ENCODE data around the gene PRKD2.
A peak's percentile ranks its signal among the peaks of the same experiment; 100 is the strongest.

Gene PRKD2

DNA sequence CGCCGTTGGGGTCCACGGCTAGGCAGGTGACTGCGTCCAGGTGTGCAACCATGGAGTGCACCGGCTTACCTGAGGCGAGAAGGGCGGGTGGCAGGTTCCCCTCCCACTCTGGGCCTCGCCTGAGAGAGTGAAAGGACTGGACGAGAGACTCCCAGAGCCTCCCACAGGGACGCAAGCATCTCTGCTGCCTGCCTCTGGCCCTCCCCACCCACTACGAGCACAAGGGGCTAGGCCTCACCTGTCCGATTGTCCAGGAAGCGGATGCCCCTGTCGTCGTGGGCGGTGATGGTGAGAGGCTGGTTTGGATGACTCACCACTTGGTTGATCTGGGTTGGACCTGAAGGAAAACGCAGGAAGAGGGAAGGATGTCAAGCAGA lies 5.1 kb upstream of the PRKD2 start:
- Mint-ChIP-seq H3K27ac (peak overlapping the region in 1 of 3 experiments; percentile 7), H3K27me3 (ENCODE audit: low read depth) (no peaks in the 10 kb centered on the region), H3K4me1 (peaks cover 12% of the 10 kb centered on the region), H3K36me3 (ENCODE audit: low read depth) (peaks cover 35% of the 10 kb centered on the region), H3K9me3 (no peaks in the 10 kb centered on the region), H3K4me3 (no peak overlapping the region)
- TF ChIP-seq, protein P1, sequence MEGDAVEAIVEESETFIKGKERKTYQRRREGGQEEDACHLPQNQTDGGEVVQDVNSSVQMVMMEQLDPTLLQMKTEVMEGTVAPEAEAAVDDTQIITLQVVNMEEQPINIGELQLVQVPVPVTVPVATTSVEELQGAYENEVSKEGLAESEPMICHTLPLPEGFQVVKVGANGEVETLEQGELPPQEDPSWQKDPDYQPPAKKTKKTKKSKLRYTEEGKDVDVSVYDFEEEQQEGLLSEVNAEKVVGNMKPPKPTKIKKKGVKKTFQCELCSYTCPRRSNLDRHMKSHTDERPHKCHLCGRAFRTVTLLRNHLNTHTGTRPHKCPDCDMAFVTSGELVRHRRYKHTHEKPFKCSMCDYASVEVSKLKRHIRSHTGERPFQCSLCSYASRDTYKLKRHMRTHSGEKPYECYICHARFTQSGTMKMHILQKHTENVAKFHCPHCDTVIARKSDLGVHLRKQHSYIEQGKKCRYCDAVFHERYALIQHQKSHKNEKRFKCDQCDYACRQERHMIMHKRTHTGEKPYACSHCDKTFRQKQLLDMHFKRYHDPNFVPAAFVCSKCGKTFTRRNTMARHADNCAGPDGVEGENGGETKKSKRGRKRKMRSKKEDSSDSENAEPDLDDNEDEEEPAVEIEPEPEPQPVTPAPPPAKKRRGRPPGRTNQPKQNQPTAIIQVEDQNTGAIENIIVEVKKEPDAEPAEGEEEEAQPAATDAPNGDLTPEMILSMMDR (IDR thresholded peaks at IDR 0.05; ENCODE audit: unreplicated experiment in 3 of 3): no peak

DNA sequence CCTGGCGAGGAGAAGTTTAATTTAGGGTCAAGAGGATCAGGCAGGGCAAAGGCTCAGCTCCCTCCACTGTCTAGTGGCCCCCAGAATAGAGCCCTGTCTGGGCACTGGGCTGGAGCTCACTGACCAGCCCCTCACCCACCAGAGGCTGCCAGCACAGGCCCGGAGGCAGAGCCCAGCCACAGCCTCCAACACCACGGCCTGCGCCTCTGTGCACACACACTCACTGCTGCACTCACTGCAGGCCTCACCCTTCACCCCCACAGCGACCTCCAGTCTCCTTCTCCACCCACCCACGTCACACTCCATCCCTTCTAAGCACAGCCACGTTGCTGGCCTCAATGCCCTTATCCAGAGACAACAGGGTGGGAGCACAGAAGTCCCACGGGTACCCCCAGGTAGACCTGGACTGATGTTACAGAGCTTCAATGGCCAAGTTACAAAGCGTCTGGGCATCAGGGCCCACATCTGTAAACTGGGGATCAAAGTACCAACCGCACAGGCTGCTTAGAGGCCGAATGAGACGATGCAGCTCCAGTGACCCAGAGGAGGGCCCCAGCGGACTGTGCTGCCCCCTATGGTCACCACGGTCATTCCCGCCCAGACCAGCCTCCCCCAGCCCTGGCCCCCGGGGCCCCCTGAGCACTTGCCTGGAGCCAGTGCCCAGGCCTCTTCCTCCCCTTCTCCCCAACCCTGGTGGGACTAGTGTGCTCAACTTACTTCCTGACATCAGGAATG lies 4.5 kb upstream of the PRKD2 start:
- Mint-ChIP-seq H3K9me3 (no peaks in the 10 kb centered on the region), H3K4me1 (peaks cover 12% of the 10 kb centered on the region), H3K27ac (no peak overlapping the region), H3K36me3 (ENCODE audit: low read depth) (peaks cover 31% of the 10 kb centered on the region), H3K4me3 (no peak overlapping the region), H3K27me3 (ENCODE audit: low read depth) (no peaks in the 10 kb centered on the region)
- TF ChIP-seq, protein P1 (IDR thresholded peaks at IDR 0.05; ENCODE audit: unreplicated experiment in 3 of 3): peak in 1 of 3 experiments; percentile 34

DNA sequence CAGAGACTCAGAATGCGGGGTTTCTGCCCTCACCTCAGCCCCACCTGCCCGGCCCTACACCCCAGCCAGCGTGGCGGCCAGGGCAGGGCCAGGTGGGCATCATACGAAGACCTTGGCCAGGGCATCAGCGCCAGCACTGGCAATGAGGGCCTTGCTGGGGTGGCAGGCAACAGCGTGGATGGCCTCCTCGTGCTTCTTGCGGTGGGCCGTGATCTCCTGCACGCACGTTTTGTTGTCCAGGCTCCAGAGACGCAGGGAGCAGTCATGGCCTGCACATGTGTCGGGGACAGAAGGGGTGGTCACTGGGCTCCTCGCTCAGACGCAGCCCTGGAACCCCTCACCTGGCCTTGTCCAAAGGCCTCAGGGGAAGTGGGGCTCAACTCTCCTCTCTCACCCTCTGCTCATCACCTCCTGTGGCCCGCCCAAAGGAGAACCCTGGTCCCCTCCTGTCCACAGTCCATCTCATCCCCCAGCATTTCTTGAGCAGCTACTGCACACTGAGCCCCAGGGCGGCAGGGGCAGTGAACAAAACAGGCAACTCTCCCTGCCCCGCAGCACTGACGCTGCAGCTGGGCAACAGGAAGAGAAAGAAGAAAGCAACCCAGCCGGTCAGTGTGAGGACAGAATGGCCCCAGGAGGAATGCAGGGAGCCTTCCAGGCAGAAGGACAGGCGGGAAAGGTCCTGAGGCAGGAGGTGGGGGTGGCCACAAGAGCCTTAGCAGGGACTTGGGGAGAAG lies 3.8 kb upstream of the PRKD2 start:
- H3K27me3 Mint-ChIP-seq (ENCODE audit: low read depth): no peaks in the 10 kb centered on the region
- peak overlapping the region in 1 of 3 experiments; percentile 34 for H3K4me3 Mint-ChIP-seq
- no peaks in the 10 kb centered on the region for H3K9me3 Mint-ChIP-seq
- H3K27ac Mint-ChIP-seq: peak overlapping the region in 1 of 3 experiments; percentile 57
- TF ChIP-seq, protein P1 (IDR thresholded peaks at IDR 0.05; ENCODE audit: unreplicated experiment in 3 of 3): no peak
- peaks cover 24% of the 10 kb centered on the region for H3K36me3 Mint-ChIP-seq (ENCODE audit: low read depth)
- peaks cover 5% of the 10 kb centered on the region for H3K4me1 Mint-ChIP-seq

DNA sequence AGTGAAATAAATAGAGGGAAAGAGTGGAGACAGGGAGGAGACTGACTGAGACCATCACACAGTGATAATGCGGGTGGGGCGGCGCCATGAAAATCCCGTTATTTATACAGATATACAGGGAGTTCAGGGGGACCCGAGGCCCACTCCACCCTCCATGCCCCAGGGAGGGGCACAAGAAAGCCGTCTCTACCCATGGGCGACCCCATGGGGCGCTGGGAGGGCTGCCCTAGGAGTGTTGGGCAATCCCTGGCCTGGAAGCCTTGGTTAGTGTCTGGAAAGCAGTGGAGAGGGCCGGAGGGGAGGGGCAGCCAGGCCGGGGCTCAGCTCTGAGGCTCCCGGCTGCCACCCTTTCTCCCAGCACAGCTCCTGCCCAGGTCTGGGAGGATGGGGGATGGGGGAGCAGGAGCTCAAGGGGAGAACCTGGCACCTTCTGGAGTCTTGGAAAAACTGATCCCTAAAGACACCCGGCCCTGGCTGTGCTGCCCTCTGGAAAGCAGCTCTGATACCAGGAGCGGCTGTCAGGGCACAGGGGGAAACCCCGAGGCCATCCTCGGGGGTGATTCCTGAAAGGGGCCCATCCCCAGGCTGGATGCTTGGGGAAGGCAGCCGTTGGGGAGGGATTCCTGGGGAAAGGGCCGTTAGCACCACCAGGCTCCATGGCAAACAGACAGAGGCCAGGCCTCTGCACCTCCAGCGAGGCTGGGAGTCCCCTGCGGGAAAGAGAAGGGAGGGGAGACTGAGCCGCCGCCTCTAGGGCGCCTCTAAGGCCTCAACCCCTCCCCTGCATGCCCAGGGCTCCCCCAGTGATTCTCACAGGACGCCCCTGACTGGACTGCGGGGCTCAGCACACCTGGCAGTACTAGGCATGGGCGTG lies 3.0 kb upstream of the PRKD2 start:
- peak overlapping the region in 1 of 3 experiments; percentile 42 for H3K27ac Mint-ChIP-seq
- no peaks in the 10 kb centered on the region for H3K27me3 Mint-ChIP-seq (ENCODE audit: low read depth)
- no peaks in the 10 kb centered on the region for H3K9me3 Mint-ChIP-seq
- H3K4me3 Mint-ChIP-seq: peak overlapping the region in 2 of 3 experiments; percentile 3 to 57
- H3K36me3 Mint-ChIP-seq (ENCODE audit: low read depth): peaks cover 21% of the 10 kb centered on the region
- peaks cover 9% of the 10 kb centered on the region for H3K4me1 Mint-ChIP-seq
- TF ChIP-seq, protein P1 (IDR thresholded peaks at IDR 0.05; ENCODE audit: unreplicated experiment in 3 of 3): no peak

DNA sequence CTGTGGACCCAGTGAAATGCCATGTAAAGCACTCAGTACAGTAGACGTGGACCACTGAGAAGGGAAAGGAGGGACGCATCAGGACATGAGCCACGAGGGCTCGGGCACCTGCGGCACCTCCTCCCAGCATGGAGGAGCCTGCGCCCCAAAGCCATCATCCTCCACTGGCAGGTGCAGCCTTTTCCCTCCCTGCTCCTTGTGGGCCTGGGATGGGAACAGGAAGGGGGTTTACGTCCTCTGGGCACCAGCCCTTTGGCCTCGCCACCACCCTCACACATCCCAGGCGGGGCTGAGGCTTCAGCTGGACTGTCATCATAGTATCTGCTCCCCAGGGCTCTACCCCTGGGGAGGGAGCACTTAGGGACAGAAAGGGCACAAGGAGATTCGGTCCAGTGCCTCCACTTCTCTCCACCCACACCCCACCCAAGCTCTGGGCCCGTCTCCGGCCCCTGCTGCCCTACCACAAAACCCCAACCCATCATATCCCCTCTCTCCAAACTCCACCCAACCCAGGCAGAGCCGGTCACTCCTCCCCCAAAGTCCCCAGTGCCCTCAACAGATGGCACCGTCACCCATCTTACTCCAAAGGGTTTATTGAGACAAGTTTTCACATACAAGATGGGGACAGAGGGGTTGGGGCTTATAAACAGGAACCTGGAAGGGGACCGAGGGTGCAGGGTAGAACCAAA lies 2.2 kb upstream of the PRKD2 start:
- H3K27me3 Mint-ChIP-seq (ENCODE audit: low read depth): no peaks in the 10 kb centered on the region
- H3K4me1 Mint-ChIP-seq: peaks cover 9% of the 10 kb centered on the region
- H3K9me3 Mint-ChIP-seq: no peaks in the 10 kb centered on the region
- TF ChIP-seq, protein P1 (IDR thresholded peaks at IDR 0.05; ENCODE audit: unreplicated experiment in 3 of 3): no peak
- peak overlapping the region; percentile 47 to 97 (median 66) for H3K4me3 Mint-ChIP-seq
- H3K27ac Mint-ChIP-seq: peak overlapping the region in 1 of 3 experiments; percentile 42
- H3K36me3 Mint-ChIP-seq (ENCODE audit: low read depth): peaks cover 16% of the 10 kb centered on the region

All from nephron (organoid).